Activated gamma-delta T cell treated with anti-CD3 and anti-CD28 coated beads, Interleukin-2, amount 50 U/mL, for 16 hours (primary cell): ENCODE data around the gene MCRS1.
"Not testable (repeated sequence)": the region's sequence is repeated elsewhere in the genome, so short reads cannot be mapped to it uniquely, and the experiment has no call there.

Experiments
- DNase-seq: peaks from one replicate; pipeline ENCODE4 v3.0.0-alpha.2; 2020; ENCODE audit warnings: low read depth

The MCRS1 gene

GRCh38 chr12:49515266-49515665 is 52.7 kb downstream of the MCRS1 start:
- DNase-seq = no peak

- DNase-seq = no peak
Measured at GRCh38 chr12:49512546-49512945, 55.4 kb downstream of the MCRS1 start.

GRCh38 chr12:49511410-49511809 is 56.5 kb downstream of the MCRS1 start:
- no peak for DNase-seq

- DNase-seq = not testable (repeated sequence)
Measured at GRCh38 chr12:49509681-49510080, 58.3 kb downstream of the MCRS1 start.
